ENCODE results near the gene PPP1R10. TPM values are rescaled to one million over a fixed set of nuclear protein-coding genes. Genes with fewer than 3 reads are reported as not detected.

The PPP1R10 gene
- total RNA-seq, 1 donor from 2014 or later: 112 TPM

DNA sequence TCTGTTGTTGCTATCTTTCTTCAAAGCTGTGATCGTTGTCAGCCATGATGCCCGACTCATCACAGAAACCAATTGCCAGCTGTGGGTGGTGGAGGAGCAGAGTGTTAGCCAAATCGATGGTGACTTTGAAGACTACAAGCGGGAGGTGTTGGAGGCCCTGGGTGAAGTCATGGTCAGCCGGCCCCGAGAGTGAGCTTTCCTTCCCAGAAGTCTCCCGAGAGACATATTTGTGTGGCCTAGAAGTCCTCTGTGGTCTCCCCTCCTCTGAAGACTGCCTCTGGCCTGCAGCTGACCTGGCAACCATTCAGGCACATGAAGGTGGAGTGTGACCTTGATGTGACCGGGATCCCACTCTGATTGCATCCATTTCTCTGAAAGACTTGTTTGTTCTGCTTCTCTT lies 26.5 kb downstream of the PPP1R10 start:
- intact Hi-C loops (cut with micrococcal nuclease): no loop called here
- no peaks in the 10 kb centered on the region for H3K27me3 Mint-ChIP-seq
- peaks cover 85% of the 10 kb centered on the region for H3K36me3 Mint-ChIP-seq (ENCODE audit: low read depth)
- CTCF ChIA-PET: interaction anchor here (0.8 to 1.1 kb wide), 2 partner anchors 109 to 133 kb away, joined by 3 read pairs; no protein-coding TSS in a partner anchor
- H3K4me3 Mint-ChIP-seq: no peak overlapping the region
- ATAC-seq (ENCODE audit: low read depth): no peak
- H3K4me1 Mint-ChIP-seq: no peaks in the 10 kb centered on the region
- no peaks in the 10 kb centered on the region for H3K9me3 Mint-ChIP-seq
- POLR2A ChIA-PET: interaction anchor here (0.8 to 1.2 kb wide), 3 partner anchors 24 to 27 kb away, joined by 3 to 8 read pairs (median 4); partner anchors contain the start of genes MRPS18B and PPP1R10
- no peak overlapping the region for H3K27ac Mint-ChIP-seq
- TF ChIP-seq, protein P1, sequence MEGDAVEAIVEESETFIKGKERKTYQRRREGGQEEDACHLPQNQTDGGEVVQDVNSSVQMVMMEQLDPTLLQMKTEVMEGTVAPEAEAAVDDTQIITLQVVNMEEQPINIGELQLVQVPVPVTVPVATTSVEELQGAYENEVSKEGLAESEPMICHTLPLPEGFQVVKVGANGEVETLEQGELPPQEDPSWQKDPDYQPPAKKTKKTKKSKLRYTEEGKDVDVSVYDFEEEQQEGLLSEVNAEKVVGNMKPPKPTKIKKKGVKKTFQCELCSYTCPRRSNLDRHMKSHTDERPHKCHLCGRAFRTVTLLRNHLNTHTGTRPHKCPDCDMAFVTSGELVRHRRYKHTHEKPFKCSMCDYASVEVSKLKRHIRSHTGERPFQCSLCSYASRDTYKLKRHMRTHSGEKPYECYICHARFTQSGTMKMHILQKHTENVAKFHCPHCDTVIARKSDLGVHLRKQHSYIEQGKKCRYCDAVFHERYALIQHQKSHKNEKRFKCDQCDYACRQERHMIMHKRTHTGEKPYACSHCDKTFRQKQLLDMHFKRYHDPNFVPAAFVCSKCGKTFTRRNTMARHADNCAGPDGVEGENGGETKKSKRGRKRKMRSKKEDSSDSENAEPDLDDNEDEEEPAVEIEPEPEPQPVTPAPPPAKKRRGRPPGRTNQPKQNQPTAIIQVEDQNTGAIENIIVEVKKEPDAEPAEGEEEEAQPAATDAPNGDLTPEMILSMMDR (IDR thresholded peaks at IDR 0.05): no peak
- DNase-seq: no peak

- H3K27ac Mint-ChIP-seq: no peak overlapping the region
- POLR2A ChIA-PET: interaction anchor here (1.2 kb wide), 1 partner anchor 25 kb away, joined by 4 read pairs; no protein-coding TSS in a partner anchor
- H3K36me3 Mint-ChIP-seq (ENCODE audit: low read depth): peaks cover 87% of the 10 kb centered on the region
These were observed 27.2 kb downstream of the PPP1R10 start for GRCh38 chr6:30589754-30590358.

GRCh38 chr6:30583921-30584320 lies 33.1 kb downstream of the PPP1R10 start:
- TF ChIP-seq, protein P1 (IDR thresholded peaks at IDR 0.05): no peak
- intact Hi-C loops (cut with micrococcal nuclease): no loop called here
- H3K9me3 Mint-ChIP-seq: no peaks in the 10 kb centered on the region
- no peaks in the 10 kb centered on the region for H3K27me3 Mint-ChIP-seq
- no peaks in the 10 kb centered on the region for H3K4me1 Mint-ChIP-seq
- H3K36me3 Mint-ChIP-seq (ENCODE audit: low read depth): peaks cover 86% of the 10 kb centered on the region
- H3K4me3 Mint-ChIP-seq: no peak overlapping the region
- CTCF ChIA-PET: no interaction called here
- no peak overlapping the region for H3K27ac Mint-ChIP-seq
- DNase-seq: no peak
- POLR2A ChIA-PET: interaction anchor here (0.9 kb wide), 1 partner anchor 91 kb away, joined by 3 read pairs; no protein-coding TSS in a partner anchor
- ATAC-seq (ENCODE audit: low read depth): no peak

More at GRCh38 chr6:30589754-30590358, 27.2 kb downstream of the PPP1R10 start:
- Mint-ChIP-seq H3K9me3 (no peaks in the 10 kb centered on the region), H3K27me3 (no peaks in the 10 kb centered on the region), H3K4me1 (no peaks in the 10 kb centered on the region), H3K4me3 (no peak overlapping the region)
- CTCF ChIA-PET: no interaction called here
- DNase-seq (no peak), ATAC-seq (ENCODE audit: low read depth) (no peak)
- TF ChIP-seq, protein P1 (IDR thresholded peaks at IDR 0.05): no peak
- intact Hi-C loops (cut with micrococcal nuclease): no loop called here

- intact Hi-C loops (cut with micrococcal nuclease): no loop called here
- POLR2A ChIA-PET: interaction anchor here (1.6 kb wide), 1 partner anchor 33 kb away, joined by 4 read pairs; no protein-coding TSS in a partner anchor
- no peaks in the 10 kb centered on the region for H3K9me3 Mint-ChIP-seq
- H3K4me1 Mint-ChIP-seq: peaks cover 20% of the 10 kb centered on the region
- no peaks in the 10 kb centered on the region for H3K27me3 Mint-ChIP-seq
- H3K4me3 Mint-ChIP-seq: no peak overlapping the region
- DNase-seq: no peak
- H3K27ac Mint-ChIP-seq: no peak overlapping the region
- CTCF ChIA-PET: interaction anchor here (1.4 kb wide), 1 partner anchor 19 kb away, joined by 4 read pairs; no protein-coding TSS in a partner anchor
- no peak for ATAC-seq (ENCODE audit: low read depth)
- peaks cover 79% of the 10 kb centered on the region for H3K36me3 Mint-ChIP-seq (ENCODE audit: low read depth)
- TF ChIP-seq, protein P1 (IDR thresholded peaks at IDR 0.05): no peak
These were observed 39.0 kb downstream of the PPP1R10 start for GRCh38 chr6:30578051-30578450.

GRCh38 chr6:30573113-30573512 lies 43.9 kb downstream of the PPP1R10 start:
- Mint-ChIP-seq H3K27ac (no peak overlapping the region), H3K36me3 (ENCODE audit: low read depth) (peaks cover 49% of the 10 kb centered on the region), H3K4me3 (peak overlapping the region; percentile 99), H3K4me1 (peaks cover 53% of the 10 kb centered on the region), H3K9me3 (no peaks in the 10 kb centered on the region), H3K27me3 (no peaks in the 10 kb centered on the region)
- POLR2A ChIA-PET: interaction anchor here (0.6 to 1.7 kb wide), 2 partner anchors 16 to 102 kb away, joined by 5 read pairs; partner anchors contain the start of gene PRR3
- CTCF ChIA-PET: no interaction called here
- intact Hi-C loops (cut with micrococcal nuclease): no loop called here
- ATAC-seq (ENCODE audit: low read depth): no peak
- TF ChIP-seq, protein P1 (IDR thresholded peaks at IDR 0.05): no peak
- DNase-seq: no peak

All from activated B cell treated with CpG ODN at 0.5 μM for 24 hours (primary cell).